CD14-positive monocyte (primary cell): ENCODE measurements around the gene MSX1. TPM values are rescaled to one million over a fixed set of nuclear protein-coding genes. Genes with fewer than 3 reads are reported as not detected.
"Not testable (repeated sequence)": the region's sequence is repeated elsewhere in the genome, so short reads cannot be mapped to it uniquely, and the experiment has no call there.

ENCODE experiments used
- DNase-seq, 3 donors: peaks; one replicate each; pipeline ENCODE4 v3.0.0-alpha.2; 2011 to 2022
- H2AFZ ChIP-seq: 2 replicates; pipeline ENCODE4 v1.6.0; 2012; ENCODE audit warnings: mild to moderate bottlenecking, low read depth, low read length, inconsistent platforms; ENCODE audit not compliant: insufficient read depth, poor library complexity, severe bottlenecking
- H3K27ac ChIP-seq, 2 donors: 1 replicate in 1 of 2; 2 replicates in 1 of 2; pipeline ENCODE4 v1.5.1; 2012 to 2013; ENCODE audit warnings: low read length in 2 of 2, control low read depth in 1 of 2, inconsistent platforms in 1 of 2, low read depth in 1 of 2, mild to moderate bottlenecking in 1 of 2
- H3K27me3 ChIP-seq, 2 donors: one replicate each; pipeline versions ENCODE4 v1.6.0 to v1.6.1; 2011 to 2013; ENCODE audit warnings: low read length in 2 of 2; ENCODE audit not compliant: control insufficient read depth in 2 of 2, insufficient read depth in 2 of 2
- H3K36me3 ChIP-seq, 2 donors: replicated peaks in 1 of 2; 1 replicate in 1 of 2; 2 replicates in 1 of 2; pipeline versions ENCODE4 v1.5.1 to v1.6.1; 2012 to 2013; ENCODE audit warnings: low read length in 2 of 2, control low read depth in 1 of 2, inconsistent platforms in 1 of 2, mild to moderate bottlenecking in 1 of 2; ENCODE audit not compliant: insufficient read depth in 2 of 2, control insufficient read depth in 1 of 2
- H3K4me1 ChIP-seq, 2 donors: 1 replicate in 1 of 2; 2 replicates in 1 of 2; pipeline versions ENCODE4 v1.5.1 to v1.6.1; 2012 to 2013; ENCODE audit warnings: low read length in 2 of 2, control low read depth in 1 of 2, inconsistent platforms in 1 of 2, mild to moderate bottlenecking in 1 of 2, moderate library complexity in 1 of 2; ENCODE audit not compliant: insufficient read depth in 2 of 2, control insufficient read depth in 1 of 2
- H3K4me2 ChIP-seq: replicated peaks from 2 replicates; pipeline ENCODE3; 2012; ENCODE audit warnings: low read length, moderate library complexity, mild to moderate bottlenecking; ENCODE audit not compliant: poor library complexity, severe bottlenecking; ENCODE audit errors: extremely low read depth
- H3K4me3 ChIP-seq, 3 experiments: fragments of 200-600 bp in 1 of 3; sonication (generic) in 1 of 3; replicated peaks in 1 of 3; 1 replicate in 2 of 3; 2 replicates in 1 of 3; pipeline ENCODE4 v1.5.1; 2011 to 2013; ENCODE audit warnings: low read length in 3 of 3, mild to moderate bottlenecking in 3 of 3, control low read depth in 2 of 3, low read depth in 2 of 3, inconsistent platforms in 1 of 3, moderate library complexity in 1 of 3
- H3K79me2 ChIP-seq: 2 replicates; pipeline ENCODE4 v1.6.0; 2012; ENCODE audit warnings: mild to moderate bottlenecking, control low read depth, inconsistent platforms, low read length, moderate library complexity; ENCODE audit not compliant: insufficient read depth
- H3K9ac ChIP-seq: 2 replicates; pipeline ENCODE4 v1.6.0; 2017; ENCODE audit warnings: low read length, mild to moderate bottlenecking; ENCODE audit not compliant: insufficient read depth, poor library complexity, severe bottlenecking
- H3K9me3 ChIP-seq, 2 donors: replicated peaks in 1 of 2; 1 replicate in 1 of 2; 2 replicates in 1 of 2; pipeline versions ENCODE4 v1.5.1 to v1.6.1; 2012 to 2013; ENCODE audit warnings: low read length in 2 of 2, control low read depth in 1 of 2; ENCODE audit not compliant: control insufficient read depth in 1 of 2, insufficient read depth in 1 of 2
- H4K20me1 ChIP-seq: 2 replicates; pipeline ENCODE4 v1.6.0; 2012; ENCODE audit warnings: mild to moderate bottlenecking, low read length, control low read depth, moderate library complexity; ENCODE audit not compliant: insufficient read depth
- H3K27ac Mint-ChIP-seq, 7 donors: one replicate each; pipeline ENCODE4 v1.8.0; 2020; ENCODE audit warnings: mild to moderate bottlenecking in 7 of 7, mixed read lengths in 7 of 7, moderate library complexity in 6 of 7, inconsistent platforms in 2 of 7
- H3K27me3 Mint-ChIP-seq, 3 donors: one replicate each; pipeline ENCODE4 v1.8.0; 2021 to 2022; ENCODE audit warnings: low read depth in 3 of 3, mild to moderate bottlenecking in 3 of 3, mixed read lengths in 3 of 3, moderate library complexity in 3 of 3, inconsistent platforms in 1 of 3
- H3K36me3 Mint-ChIP-seq, 2 donors: one replicate each; pipeline ENCODE4 v1.8.0; 2020; ENCODE audit warnings: mixed read lengths in 2 of 2, inconsistent platforms in 1 of 2, mild to moderate bottlenecking in 1 of 2
- H3K4me1 Mint-ChIP-seq: one replicate; pipeline ENCODE4 v1.8.0; 2020; ENCODE audit warnings: mild to moderate bottlenecking, mixed read lengths
- H3K4me3 Mint-ChIP-seq, 2 donors: one replicate each; pipeline ENCODE4 v1.8.0; 2020; ENCODE audit warnings: mild to moderate bottlenecking in 2 of 2, mixed read lengths in 2 of 2, moderate library complexity in 1 of 2
- H3K9me3 Mint-ChIP-seq, 7 donors: one replicate each; pipeline ENCODE4 v1.8.0; 2020 to 2022; ENCODE audit warnings: mixed read lengths in 7 of 7, mild to moderate bottlenecking in 6 of 7, moderate library complexity in 6 of 7, inconsistent platforms in 2 of 7
- CTCF ChIP-seq: fragments of 200-600 bp; IDR thresholded peaks from one replicate; pipeline ENCODE4 v1.8.0; 2022; ENCODE audit warnings: antibody characterized with exemption, mild to moderate bottlenecking
- WGBS: methylation state at CpG from one replicate; pipeline ENCODE4 v1.1.5; 2013; ENCODE audit warnings: missing lambda C conversion rate; ENCODE audit not compliant: insufficient coverage; 5-methylcytosine and 5-hydroxymethylcytosine counted together
- intact Hi-C, 2 donors: fragments of 100-400 bp; cut with micrococcal nuclease; formaldehyde crosslinking; loops; one replicate each; pipeline versions ENCODE4 v1.15.0 to v1.15.1; 2023
- polyA plus RNA-seq, 3 donors: library from polyadenylated mRNA; depleted of rRNA in 1 of 3; unstranded in 2 of 3; stranded (reverse) in 1 of 3; fragments of 300-500 nt in 2 of 3; fragments of >200 nt in 1 of 3; fragmentation: Illumina TruSeq in 2 of 3; gene quantifications; 1 replicate in 2 of 3; 2 replicates in 1 of 3; pipeline ENCODE4 v1.2.3, GENCODE V29; 2012 to 2021

MSX1 gene
- polyA plus RNA-seq, 3 donors = not detected

DNA sequence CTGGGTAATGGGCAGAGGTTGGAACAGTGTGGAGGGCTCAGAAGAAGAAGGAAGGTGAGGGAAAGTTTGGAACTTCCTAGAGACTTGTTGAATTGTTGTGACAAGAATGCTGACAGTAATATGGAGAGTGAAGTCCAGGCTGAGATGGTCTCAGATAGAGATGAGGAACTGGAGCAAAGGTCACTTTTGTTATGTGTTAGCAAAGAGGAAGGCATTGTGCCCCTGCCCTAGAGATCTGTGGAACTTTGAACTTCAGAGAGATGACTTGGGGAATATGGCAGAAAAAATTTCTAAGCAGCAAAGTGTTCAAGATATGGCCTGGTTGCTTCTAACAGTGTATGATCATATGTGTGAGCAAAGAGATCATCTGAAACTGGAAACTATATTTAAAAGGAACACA is 37.9 kb upstream of the MSX1 start:
- Histone ChIP-seq H3K4me2 (no peak overlapping the region), H2AFZ (no peak overlapping the region), H3K4me1 (no peaks in the 10 kb centered on the region), H3K36me3 (no peaks in the 10 kb centered on the region), H3K4me3 (no peak overlapping the region), H3K9me3 (peaks cover 9 to 12% of the 10 kb centered on the region in 2 donors), H3K79me2 (no peaks in the 10 kb centered on the region), H3K27ac (no peak overlapping the region), H3K9ac (no peak overlapping the region), H4K20me1 (no peaks in the 10 kb centered on the region), H3K27me3 (peaks cover 0 to 2% of the 10 kb centered on the region in 2 donors)
- Mint-ChIP-seq H3K27me3 (peaks cover 4 to 18% (median 7%) of the 10 kb centered on the region in 3 donors), H3K9me3 (peaks cover 7 to 16% (median 10%) of the 10 kb centered on the region in 7 donors), H3K27ac (no peak overlapping the region), H3K4me3 (no peak overlapping the region), H3K36me3 (no peaks in the 10 kb centered on the region), H3K4me1 (no peaks in the 10 kb centered on the region)
- no peak for TF ChIP-seq CTCF
- DNase-seq = no peak
- intact Hi-C loops = no loop called here

- H3K36me3 Mint-ChIP-seq = not testable (repeated sequence)
These were observed 37.2 kb upstream of the MSX1 start for GRCh38 chr4:4822286-4822685.

More at GRCh38 chr4:4822286-4822685, 37.2 kb upstream of the MSX1 start:
- H3K27ac Mint-ChIP-seq, H3K4me2 ChIP-seq, H3K79me2 ChIP-seq, H3K9ac ChIP-seq, H3K4me1 Mint-ChIP-seq, H3K4me3 Mint-ChIP-seq, H3K36me3 ChIP-seq, H2AFZ ChIP-seq, intact Hi-C loops, H3K27ac ChIP-seq, H3K27me3 ChIP-seq, H4K20me1 ChIP-seq, H3K4me1 ChIP-seq, DNase-seq, H3K4me3 ChIP-seq: not testable (repeated sequence)
- peaks cover 5 to 11% (median 7%) of the 10 kb centered on the region in 7 donors for H3K9me3 Mint-ChIP-seq
- H3K27me3 Mint-ChIP-seq = peaks cover 4 to 16% (median 7%) of the 10 kb centered on the region in 3 donors
- peaks cover 2 to 12% of the 10 kb centered on the region in 2 donors for H3K9me3 ChIP-seq
- WGBS = 70% methylated on average over 4 of the region's 6 CpGs
